Measurements from ENCODE around the gene CNPY3.
"Not testable (repeated sequence)": the region's sequence is repeated elsewhere in the genome, so short reads cannot be mapped to it uniquely, and the experiment has no call there.

CNPY3 gene

GRCh38 chr6:42928986-42929820 is at the start of gene CNPY3:
Gene CNPY3, plus strand, starts transcription at chr6:42929480. Its CDS starts 91 bp downstream, at chr6:42929571.
- DNase-seq, result peak; percentile 99

- not testable (repeated sequence) for DNase-seq
These were observed 49.0 kb upstream of the CNPY3 start for GRCh38 chr6:42880240-42880817.

GRCh38 chr6:42880871-42881270 is 48.4 kb upstream of the CNPY3 start:
- not testable (repeated sequence) for DNase-seq

GRCh38 chr6:42885702-42886101 is 43.6 kb upstream of the CNPY3 start:
- DNase-seq, result no peak

- not testable (repeated sequence) for DNase-seq
These were observed 41.1 kb upstream of the CNPY3 start for GRCh38 chr6:42888201-42888600.

GRCh38 chr6:42889815-42890214 is 39.5 kb upstream of the CNPY3 start:
- no peak for DNase-seq

- peak; percentile 96 for DNase-seq
These were observed 38.7 kb upstream of the CNPY3 start for GRCh38 chr6:42890311-42891198.

GRCh38 chr6:42891199-42891722 is 38.0 kb upstream of the CNPY3 start:
- no peak for DNase-seq

GRCh38 chr6:42894041-42894828 is 35.0 kb upstream of the CNPY3 start:
- DNase-seq, result peak; percentile 94

GRCh38 chr6:42896178-42896719 is 33.0 kb upstream of the CNPY3 start:
- DNase-seq, result no peak

GRCh38 chr6:42898891-42899361 is 30.4 kb upstream of the CNPY3 start:
- peak; percentile 77 for DNase-seq

- DNase-seq, result no peak
These were observed 29.4 kb upstream of the CNPY3 start for GRCh38 chr6:42899871-42900270.

- DNase-seq, result peak; percentile 75
These were observed 27.7 kb upstream of the CNPY3 start for GRCh38 chr6:42901538-42901957.

- DNase-seq, result peak; percentile 67
These were observed 26.6 kb upstream of the CNPY3 start for GRCh38 chr6:42902429-42903263.

- DNase-seq, result no peak
These were observed 24.8 kb upstream of the CNPY3 start for GRCh38 chr6:42904467-42904866.

- DNase-seq, result no peak
These were observed 21.9 kb upstream of the CNPY3 start for GRCh38 chr6:42907336-42907735.

GRCh38 chr6:42909835-42910234 is 19.4 kb upstream of the CNPY3 start:
- DNase-seq, result no peak

- DNase-seq, result no peak
These were observed 17.9 kb upstream of the CNPY3 start for GRCh38 chr6:42911171-42912021.

GRCh38 chr6:42914546-42914945 is 14.7 kb upstream of the CNPY3 start:
- DNase-seq, result no peak

- no peak for DNase-seq
These were observed 13.5 kb upstream of the CNPY3 start, which contains the start of gene PTCRA for GRCh38 chr6:42915732-42916131. Gene PTCRA, plus strand, starts transcription at chr6:42916053. Its CDS starts 17 bp downstream, at chr6:42916070.

Data from MV-4-11 (cell line).